Measurements from ENCODE around the gene MCU.
"Not testable (repeated sequence)": the region's sequence is repeated elsewhere in the genome, so short reads cannot be mapped to it uniquely, and the experiment has no call there.

MCU gene

GRCh38 chr10:72694476-72695369 is 2.8 kb downstream of the MCU start:
- DNase-seq (ENCODE audit: low spot score) = no peak
- peak; percentile 9 for TF ChIP-seq CTCF (IDR thresholded peaks at IDR 0.05; ENCODE audit: extremely low read depth, missing control alignments)

GRCh38 chr10:72695496-72695895 is 3.6 kb downstream of the MCU start:
- DNase-seq (ENCODE audit: low spot score) = no peak
- TF ChIP-seq CTCF (IDR thresholded peaks at IDR 0.05; ENCODE audit: extremely low read depth, missing control alignments) = no peak

GRCh38 chr10:72697716-72698115 is 5.8 kb downstream of the MCU start:
- TF ChIP-seq CTCF (IDR thresholded peaks at IDR 0.05; ENCODE audit: extremely low read depth, missing control alignments) = no peak
- DNase-seq (ENCODE audit: low spot score) = no peak

- not testable (repeated sequence) for DNase-seq (ENCODE audit: low spot score)
Measured at GRCh38 chr10:72702465-72702864, 10.5 kb downstream of the MCU start.

GRCh38 chr10:72702868-72703581 is 11.1 kb downstream of the MCU start:
- no peak for TF ChIP-seq CTCF (IDR thresholded peaks at IDR 0.05; ENCODE audit: extremely low read depth, missing control alignments)
- DNase-seq (ENCODE audit: low spot score) = no peak

- no peak for DNase-seq (ENCODE audit: low spot score)
- no peak for TF ChIP-seq CTCF (IDR thresholded peaks at IDR 0.05; ENCODE audit: extremely low read depth, missing control alignments)
Measured at GRCh38 chr10:72704117-72704516, 12.2 kb downstream of the MCU start.

GRCh38 chr10:72709041-72709440 is 17.1 kb downstream of the MCU start:
- no peak for DNase-seq (ENCODE audit: low spot score)

More at GRCh38 chr10:72709041-72709440, 17.1 kb downstream of the MCU start:
- no peak for TF ChIP-seq CTCF (IDR thresholded peaks at IDR 0.05; ENCODE audit: extremely low read depth, missing control alignments)
